ENCODE results near the gene CACNB2. TPM values are rescaled to one million over a fixed set of nuclear protein-coding genes. Genes with fewer than 3 reads are reported as not detected.

The CACNB2 gene
- total RNA-seq, 1 donor from 2014 or later = 13.1 TPM

GRCh38 chr10:18549105-18549504 lies 408.9 kb downstream of the CACNB2 start:
- TF ChIP-seq CTCF (IDR thresholded peaks at IDR 0.05; ENCODE audit: unreplicated experiment) = no peak
- Mint-ChIP-seq H3K4me1 (no peaks in the 10 kb centered on the region), H3K36me3 (peaks cover 10% of the 10 kb centered on the region), H3K27me3 (ENCODE audit: low read depth) (no peaks in the 10 kb centered on the region), H3K27ac (no peak overlapping the region), H3K4me3 (no peak overlapping the region), H3K9me3 (no peaks in the 10 kb centered on the region)
- DNase-seq (ENCODE audit: low spot score in 2 of 2, unreplicated experiment in 2 of 2) = no peak

DNA sequence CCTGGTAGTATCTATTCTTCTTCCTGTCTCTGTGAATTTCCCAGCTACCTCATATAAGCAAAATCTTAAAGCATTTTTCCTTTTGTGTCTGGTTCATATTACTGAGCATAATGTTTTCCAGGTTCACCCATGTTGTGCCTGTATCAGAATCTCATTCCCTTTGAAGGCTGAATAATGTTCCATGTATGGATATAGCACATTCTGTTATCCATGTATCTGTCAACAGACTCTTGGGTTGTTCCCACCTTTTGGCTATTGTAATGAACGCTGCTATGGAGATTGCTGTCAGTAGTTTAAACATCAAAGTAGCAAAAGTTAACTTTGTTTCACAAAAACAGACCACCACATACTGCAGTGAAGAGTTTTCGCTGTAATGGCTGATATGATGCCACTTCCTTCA lies 411.2 kb downstream of the CACNB2 start:
- Mint-ChIP-seq H3K4me1 (no peaks in the 10 kb centered on the region), H3K9me3 (no peaks in the 10 kb centered on the region), H3K27me3 (ENCODE audit: low read depth) (no peaks in the 10 kb centered on the region), H3K4me3 (no peak overlapping the region), H3K27ac (no peak overlapping the region), H3K36me3 (peaks cover 6% of the 10 kb centered on the region)
- DNase-seq (ENCODE audit: low spot score in 2 of 2, unreplicated experiment in 2 of 2) = no peak
- TF ChIP-seq CTCF (IDR thresholded peaks at IDR 0.05; ENCODE audit: unreplicated experiment) = no peak

DNA sequence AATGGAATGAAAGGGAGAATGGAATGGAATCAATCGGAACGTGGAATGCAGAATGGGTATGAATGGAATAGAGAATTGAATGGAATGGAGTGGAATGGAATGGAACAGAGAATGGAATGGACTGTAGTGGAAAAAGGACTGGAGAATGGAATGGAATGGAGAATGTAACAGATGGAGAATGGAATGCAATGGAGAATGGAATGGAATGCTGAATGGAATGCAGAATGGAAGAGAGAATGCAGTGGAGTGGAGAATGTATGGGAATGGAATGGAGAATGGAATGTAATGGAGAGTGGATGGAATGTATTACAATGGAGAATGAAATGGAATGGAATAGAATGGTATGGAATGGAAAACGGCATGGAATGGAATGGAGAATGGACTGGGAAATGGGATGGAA lies 414.3 kb downstream of the CACNB2 start:
- Mint-ChIP-seq H3K4me3 (no peak overlapping the region), H3K36me3 (peaks cover 6% of the 10 kb centered on the region), H3K9me3 (no peaks in the 10 kb centered on the region), H3K27me3 (ENCODE audit: low read depth) (no peaks in the 10 kb centered on the region), H3K27ac (no peak overlapping the region), H3K4me1 (no peaks in the 10 kb centered on the region)
- no peak for DNase-seq (ENCODE audit: low spot score in 2 of 2, unreplicated experiment in 2 of 2)
- TF ChIP-seq CTCF (IDR thresholded peaks at IDR 0.05; ENCODE audit: unreplicated experiment) = no peak

DNA sequence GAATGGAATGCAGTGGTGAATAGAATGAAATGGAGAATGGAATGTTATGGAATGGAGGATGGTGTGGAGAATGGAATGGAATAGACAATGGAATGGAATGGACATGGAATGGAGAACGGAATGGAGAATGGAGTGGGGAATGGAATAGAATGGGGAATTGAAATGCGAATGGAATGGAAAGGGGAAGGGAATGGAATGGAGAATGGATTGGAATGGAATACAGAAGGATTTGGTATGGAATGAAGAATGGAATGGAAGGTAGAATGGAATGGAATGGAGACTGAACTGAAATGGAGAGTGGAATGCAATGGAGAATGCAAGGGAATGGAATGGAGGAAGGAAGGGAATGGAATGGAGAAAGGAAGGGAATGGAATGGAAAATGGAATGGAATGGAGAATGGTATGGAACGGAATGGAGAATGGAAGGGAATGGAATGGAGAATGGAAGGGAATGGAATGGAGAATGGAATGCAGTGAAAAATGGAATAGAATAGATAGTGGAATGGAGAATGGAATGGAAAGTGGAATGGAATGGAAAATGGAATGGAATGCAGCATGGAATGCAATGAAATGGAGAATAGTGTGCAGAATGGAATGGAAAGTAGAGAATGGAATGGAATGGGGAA lies 416.4 kb downstream of the CACNB2 start:
- Mint-ChIP-seq H3K9me3 (no peaks in the 10 kb centered on the region), H3K4me3 (no peak overlapping the region), H3K27ac (no peak overlapping the region), H3K36me3 (no peaks in the 10 kb centered on the region), H3K4me1 (no peaks in the 10 kb centered on the region), H3K27me3 (ENCODE audit: low read depth) (no peaks in the 10 kb centered on the region)
- no peak for DNase-seq (ENCODE audit: low spot score in 2 of 2, unreplicated experiment in 2 of 2)
- TF ChIP-seq CTCF (IDR thresholded peaks at IDR 0.05; ENCODE audit: unreplicated experiment) = no peak

DNA sequence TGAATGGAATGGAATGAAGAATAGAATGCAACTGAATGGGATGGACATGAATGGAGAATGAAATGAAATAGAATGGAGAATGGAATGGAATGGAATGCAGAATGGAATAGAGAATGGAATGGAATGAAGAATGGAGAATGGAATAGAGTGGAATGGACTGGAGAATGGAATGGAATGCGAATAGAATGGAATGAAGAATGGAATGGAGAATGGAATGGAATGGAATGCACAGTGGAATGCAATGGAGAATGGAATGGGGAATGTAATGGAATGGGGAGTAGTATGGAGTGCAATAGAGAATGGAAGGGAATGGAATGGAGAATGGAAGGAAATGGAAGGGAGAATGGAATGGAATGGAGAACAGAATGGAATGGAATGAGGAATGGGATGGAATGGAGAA lies 417.7 kb downstream of the CACNB2 start:
- H3K27ac Mint-ChIP-seq = no peak overlapping the region

More for the DNA sequence above, 417.7 kb downstream of the CACNB2 start:
- no peaks in the 10 kb centered on the region for H3K4me1 Mint-ChIP-seq
- H3K36me3 Mint-ChIP-seq = no peaks in the 10 kb centered on the region
- DNase-seq (ENCODE audit: low spot score in 2 of 2, unreplicated experiment in 2 of 2) = no peak
- no peak for TF ChIP-seq CTCF (IDR thresholded peaks at IDR 0.05; ENCODE audit: unreplicated experiment)
- no peak overlapping the region for H3K4me3 Mint-ChIP-seq
- H3K9me3 Mint-ChIP-seq = no peaks in the 10 kb centered on the region
- H3K27me3 Mint-ChIP-seq (ENCODE audit: low read depth) = no peaks in the 10 kb centered on the region

Measured in mesothelial cell of epicardium (in vitro differentiated cells).